GM23338 (cell line): ENCODE measurements around the gene GAA. TPM values are rescaled to one million over a fixed set of nuclear protein-coding genes. Genes with fewer than 3 reads are reported as not detected.

Experiments used
- ATAC-seq: fragments of 200-7000 bp; cut with Tn5 transposase; 3 replicates; pipeline ENCODE4 v1.9.1; 2020
- DNase-seq: peaks from one replicate; pipeline ENCODE4 v3.0.0-alpha.2; 2015; ENCODE audit warnings: low spot score
- H2AFZ ChIP-seq: fragments of 200-600 bp; sonication (generic); 2 replicates; pipeline ENCODE4 v1.8.0; 2016; ENCODE audit warnings: antibody characterized with exemption, mild to moderate bottlenecking, moderate library complexity
- H3F3A ChIP-seq: fragments of 200-600 bp; sonication (generic); replicated peaks from 2 replicates; pipeline ENCODE4 v1.8.0; 2017; ENCODE audit warnings: antibody characterized with exemption, mixed run types, low read depth
- H3K27ac ChIP-seq: fragments of 200-600 bp; sonication (generic); 2 replicates; pipeline ENCODE4 v1.6.1; 2016; ENCODE audit warnings: low read depth
- H3K27me3 ChIP-seq: fragments of 200-600 bp; sonication (generic); 2 replicates; pipeline ENCODE4 v1.8.0; 2016; ENCODE audit warnings: mild to moderate bottlenecking, mixed run types, moderate library complexity; ENCODE audit not compliant: insufficient read depth
- H3K36me3 ChIP-seq: fragments of 200-600 bp; sonication (generic); 2 replicates; pipeline ENCODE4 v1.8.0; 2016; ENCODE audit warnings: mild to moderate bottlenecking; ENCODE audit not compliant: insufficient read depth
- H3K4me1 ChIP-seq: fragments of 200-600 bp; sonication (generic); 2 replicates; pipeline ENCODE4 v1.8.0; 2016; ENCODE audit warnings: mild to moderate bottlenecking, moderate library complexity; ENCODE audit not compliant: insufficient read depth
- H3K4me2 ChIP-seq: fragments of 200-600 bp; sonication (generic); 2 replicates; pipeline ENCODE4 v1.7.1; 2017; ENCODE audit warnings: mixed run types
- H3K4me3 ChIP-seq: fragments of 200-600 bp; sonication (generic); 2 replicates; pipeline ENCODE4 v1.6.1; 2016; ENCODE audit warnings: mixed run types
- H3K79me2 ChIP-seq: fragments of 200-600 bp; sonication (generic); replicated peaks from 2 replicates; pipeline ENCODE4 v1.8.0; 2017; ENCODE audit warnings: mild to moderate bottlenecking; ENCODE audit not compliant: insufficient read depth
- H3K9me2 ChIP-seq: fragments of 200-600 bp; sonication (generic); 2 replicates; pipeline ENCODE4 v1.8.0; 2017; ENCODE audit not compliant: insufficient read depth
- H4K20me1 ChIP-seq: fragments of 200-600 bp; sonication (generic); replicated peaks from 2 replicates; pipeline ENCODE4 v1.8.0; 2017; ENCODE audit warnings: mild to moderate bottlenecking; ENCODE audit not compliant: insufficient read depth
- H3K27ac Mint-ChIP-seq: 2 replicates; pipeline ENCODE4 v1.8.0; 2020; ENCODE audit warnings: inconsistent platforms, mild to moderate bottlenecking, moderate library complexity, mixed read lengths
- H3K27me3 Mint-ChIP-seq: 3 replicates; pipeline ENCODE4 v1.8.0; 2022; ENCODE audit warnings: low read depth, mild to moderate bottlenecking, moderate library complexity, mixed read lengths, inconsistent platforms; ENCODE audit not compliant: insufficient read depth, poor library complexity
- H3K36me3 Mint-ChIP-seq: 3 replicates; pipeline ENCODE4 v1.8.0; 2021; ENCODE audit warnings: low read depth, mild to moderate bottlenecking, inconsistent platforms, moderate library complexity, mixed read lengths
- H3K4me1 Mint-ChIP-seq: 3 replicates; pipeline ENCODE4 v1.8.0; 2020; ENCODE audit warnings: mild to moderate bottlenecking, inconsistent platforms, mixed read lengths
- H3K4me3 Mint-ChIP-seq: 3 replicates; pipeline ENCODE4 v1.8.0; 2021; ENCODE audit warnings: moderate library complexity, mild to moderate bottlenecking, inconsistent platforms, mixed read lengths
- H3K9me3 Mint-ChIP-seq: 3 replicates; pipeline ENCODE4 v1.8.0; 2020; ENCODE audit warnings: moderate library complexity, mild to moderate bottlenecking, inconsistent platforms, mixed read lengths
- CREB1 ChIP-seq: fragments of 250-450 bp; sonication (Bioruptor Pico); IDR thresholded peaks from 2 replicates; pipeline ENCODE4 v1.5.0; 2020; ENCODE audit warnings: low read depth, mild to moderate bottlenecking, moderate library complexity
- ETS1 ChIP-seq: IDR thresholded peaks from 2 replicates; pipeline ENCODE4 v1.6.1; 2016; ENCODE audit warnings: antibody characterized with exemption
- EZH2 ChIP-seq: fragments of 200-600 bp; sonication (generic); IDR thresholded peaks from one replicate; pipeline ENCODE4 v1.8.0; 2017; ENCODE audit warnings: antibody characterized with exemption, mild to moderate bottlenecking, low read depth; ENCODE audit not compliant: unreplicated experiment
- EZH2phosphoT487 ChIP-seq: fragments of 200-600 bp; sonication (generic); IDR thresholded peaks from one replicate; pipeline ENCODE4 v1.8.1; 2018; ENCODE audit warnings: antibody characterized with exemption; ENCODE audit not compliant: unreplicated experiment
- JUNB ChIP-seq: IDR thresholded peaks from one replicate; pipeline ENCODE4 v1.6.1; 2016; ENCODE audit warnings: antibody characterized with exemption; ENCODE audit not compliant: unreplicated experiment
- NANOG ChIP-seq: IDR thresholded peaks from 2 replicates; pipeline ENCODE4 v1.6.1; 2016; ENCODE audit warnings: antibody characterized with exemption, borderline replicate concordance
- POLR2AphosphoS5 ChIP-seq: IDR thresholded peaks from 2 replicates; pipeline ENCODE4 v1.6.1; 2016; ENCODE audit warnings: antibody characterized with exemption, low read depth
- REST ChIP-seq: IDR thresholded peaks from one replicate; pipeline ENCODE4 v1.6.1; 2018; ENCODE audit warnings: antibody characterized with exemption; ENCODE audit not compliant: unreplicated experiment
- STAT1 ChIP-seq: IDR thresholded peaks from one replicate; pipeline ENCODE4 v1.6.1; 2016; ENCODE audit warnings: antibody characterized with exemption; ENCODE audit not compliant: unreplicated experiment
- ZNF114 ChIP-seq: fragments of 250-450 bp; sonication (Bioruptor Pico); IDR thresholded peaks from 2 replicates; pipeline ENCODE4 v1.5.0; 2020; ENCODE audit warnings: mild to moderate bottlenecking, moderate library complexity
- ZNF331 ChIP-seq: fragments of 250-450 bp; sonication (Bioruptor Pico); IDR thresholded peaks from 2 replicates; pipeline ENCODE4 v1.5.0; 2020; ENCODE audit warnings: low read depth, mild to moderate bottlenecking, moderate library complexity
- polyA plus RNA-seq: library from polyadenylated mRNA; unstranded; fragments of >200 nt; fragmentation: Nextera tagmentation; extraction: Ambion mirVana; gene quantifications from 2 replicates; pipeline ENCODE4 v1.2.1, GENCODE V29; 2016
- total RNA-seq: library from RNA; depleted of rRNA; stranded (reverse); fragments of >200 nt; shearing (Covaris generic); gene quantifications from 2 replicates; pipeline ENCODE4 v1.2.3, GENCODE V29; 2014
- TF ChIP-seq, protein P1 (sequence below), 2 experiments: fragments of 200-600 bp in 1 of 2; sonication (generic) in 1 of 2; conservative IDR thresholded peaks; 2 replicates each; pipeline versions ENCODE4 v1.5.1 to v1.6.1; 2016 to 2017; ENCODE audit warnings: antibody characterized with exemption in 2 of 2, low read depth in 2 of 2, mild to moderate bottlenecking in 2 of 2, moderate library complexity in 1 of 2
- TF ChIP-seq, protein P2 (sequence below): fragments of 250-450 bp; sonication (Bioruptor Pico); IDR thresholded peaks from 2 replicates; pipeline ENCODE4 v1.5.0; 2020; ENCODE audit warnings: mild to moderate bottlenecking, moderate library complexity

The GAA gene
- total and polyA plus RNA-seq, 2 experiments from 2014 or later: 72.5 to 98.1 TPM

- Histone ChIP-seq H3K4me1 (peaks cover 17% of the 10 kb centered on the region), H3K36me3 (peaks cover 29% of the 10 kb centered on the region), H3K9me2 (no peaks in the 10 kb centered on the region), H3K4me2 (peak within 1 kb of the TSS; percentile 97), H3K27ac (peak within 1 kb of the TSS; percentile 68), H3K27me3 (no peaks in the 10 kb centered on the region), H4K20me1 (peaks cover 45% of the 10 kb centered on the region), H2AFZ (peak within 1 kb of the TSS; percentile 56), H3K4me3 (peak within 1 kb of the TSS; percentile 98), H3F3A (0 out of 2 replicates have a peak, but pooled peaks cover 11% of the 10 kb centered on the region), H3K79me2 (peaks cover 60% of the 10 kb centered on the region)
- ATAC-seq: peak; percentile 85
- peak within 1 kb of the TSS; percentile 90 for H3K27ac Mint-ChIP-seq
- DNase-seq: peak; percentile 100
- peaks cover 31% of the 10 kb centered on the region for H3K4me1 Mint-ChIP-seq
- H3K36me3 Mint-ChIP-seq: peaks cover 36% of the 10 kb centered on the region
- peak within 1 kb of the TSS; percentile 87 for H3K4me3 Mint-ChIP-seq
- no peaks in the 10 kb centered on the region for H3K9me3 Mint-ChIP-seq
- peaks cover 15% of the 10 kb centered on the region for H3K27me3 Mint-ChIP-seq
- no peak for TF ChIP-seq NANOG
- TF ChIP-seq, protein P1, sequence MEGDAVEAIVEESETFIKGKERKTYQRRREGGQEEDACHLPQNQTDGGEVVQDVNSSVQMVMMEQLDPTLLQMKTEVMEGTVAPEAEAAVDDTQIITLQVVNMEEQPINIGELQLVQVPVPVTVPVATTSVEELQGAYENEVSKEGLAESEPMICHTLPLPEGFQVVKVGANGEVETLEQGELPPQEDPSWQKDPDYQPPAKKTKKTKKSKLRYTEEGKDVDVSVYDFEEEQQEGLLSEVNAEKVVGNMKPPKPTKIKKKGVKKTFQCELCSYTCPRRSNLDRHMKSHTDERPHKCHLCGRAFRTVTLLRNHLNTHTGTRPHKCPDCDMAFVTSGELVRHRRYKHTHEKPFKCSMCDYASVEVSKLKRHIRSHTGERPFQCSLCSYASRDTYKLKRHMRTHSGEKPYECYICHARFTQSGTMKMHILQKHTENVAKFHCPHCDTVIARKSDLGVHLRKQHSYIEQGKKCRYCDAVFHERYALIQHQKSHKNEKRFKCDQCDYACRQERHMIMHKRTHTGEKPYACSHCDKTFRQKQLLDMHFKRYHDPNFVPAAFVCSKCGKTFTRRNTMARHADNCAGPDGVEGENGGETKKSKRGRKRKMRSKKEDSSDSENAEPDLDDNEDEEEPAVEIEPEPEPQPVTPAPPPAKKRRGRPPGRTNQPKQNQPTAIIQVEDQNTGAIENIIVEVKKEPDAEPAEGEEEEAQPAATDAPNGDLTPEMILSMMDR (conservative IDR thresholded peaks at IDR 0.05; ENCODE audit: low read depth in 2 of 2): peak in 1 of 2 experiments; percentile 24; a peak in 2 of 4 replicates
- TF ChIP-seq ZNF331 (CRISPR knock-in tag): no peak
- TF ChIP-seq EZH2: no peak
- TF ChIP-seq POLR2AphosphoS5: peak; percentile 95
- no peak for TF ChIP-seq EZH2phosphoT487
- TF ChIP-seq JUNB: no peak
- TF ChIP-seq CREB1 (CRISPR knock-in tag): peak; percentile 86
- TF ChIP-seq, protein P2, sequence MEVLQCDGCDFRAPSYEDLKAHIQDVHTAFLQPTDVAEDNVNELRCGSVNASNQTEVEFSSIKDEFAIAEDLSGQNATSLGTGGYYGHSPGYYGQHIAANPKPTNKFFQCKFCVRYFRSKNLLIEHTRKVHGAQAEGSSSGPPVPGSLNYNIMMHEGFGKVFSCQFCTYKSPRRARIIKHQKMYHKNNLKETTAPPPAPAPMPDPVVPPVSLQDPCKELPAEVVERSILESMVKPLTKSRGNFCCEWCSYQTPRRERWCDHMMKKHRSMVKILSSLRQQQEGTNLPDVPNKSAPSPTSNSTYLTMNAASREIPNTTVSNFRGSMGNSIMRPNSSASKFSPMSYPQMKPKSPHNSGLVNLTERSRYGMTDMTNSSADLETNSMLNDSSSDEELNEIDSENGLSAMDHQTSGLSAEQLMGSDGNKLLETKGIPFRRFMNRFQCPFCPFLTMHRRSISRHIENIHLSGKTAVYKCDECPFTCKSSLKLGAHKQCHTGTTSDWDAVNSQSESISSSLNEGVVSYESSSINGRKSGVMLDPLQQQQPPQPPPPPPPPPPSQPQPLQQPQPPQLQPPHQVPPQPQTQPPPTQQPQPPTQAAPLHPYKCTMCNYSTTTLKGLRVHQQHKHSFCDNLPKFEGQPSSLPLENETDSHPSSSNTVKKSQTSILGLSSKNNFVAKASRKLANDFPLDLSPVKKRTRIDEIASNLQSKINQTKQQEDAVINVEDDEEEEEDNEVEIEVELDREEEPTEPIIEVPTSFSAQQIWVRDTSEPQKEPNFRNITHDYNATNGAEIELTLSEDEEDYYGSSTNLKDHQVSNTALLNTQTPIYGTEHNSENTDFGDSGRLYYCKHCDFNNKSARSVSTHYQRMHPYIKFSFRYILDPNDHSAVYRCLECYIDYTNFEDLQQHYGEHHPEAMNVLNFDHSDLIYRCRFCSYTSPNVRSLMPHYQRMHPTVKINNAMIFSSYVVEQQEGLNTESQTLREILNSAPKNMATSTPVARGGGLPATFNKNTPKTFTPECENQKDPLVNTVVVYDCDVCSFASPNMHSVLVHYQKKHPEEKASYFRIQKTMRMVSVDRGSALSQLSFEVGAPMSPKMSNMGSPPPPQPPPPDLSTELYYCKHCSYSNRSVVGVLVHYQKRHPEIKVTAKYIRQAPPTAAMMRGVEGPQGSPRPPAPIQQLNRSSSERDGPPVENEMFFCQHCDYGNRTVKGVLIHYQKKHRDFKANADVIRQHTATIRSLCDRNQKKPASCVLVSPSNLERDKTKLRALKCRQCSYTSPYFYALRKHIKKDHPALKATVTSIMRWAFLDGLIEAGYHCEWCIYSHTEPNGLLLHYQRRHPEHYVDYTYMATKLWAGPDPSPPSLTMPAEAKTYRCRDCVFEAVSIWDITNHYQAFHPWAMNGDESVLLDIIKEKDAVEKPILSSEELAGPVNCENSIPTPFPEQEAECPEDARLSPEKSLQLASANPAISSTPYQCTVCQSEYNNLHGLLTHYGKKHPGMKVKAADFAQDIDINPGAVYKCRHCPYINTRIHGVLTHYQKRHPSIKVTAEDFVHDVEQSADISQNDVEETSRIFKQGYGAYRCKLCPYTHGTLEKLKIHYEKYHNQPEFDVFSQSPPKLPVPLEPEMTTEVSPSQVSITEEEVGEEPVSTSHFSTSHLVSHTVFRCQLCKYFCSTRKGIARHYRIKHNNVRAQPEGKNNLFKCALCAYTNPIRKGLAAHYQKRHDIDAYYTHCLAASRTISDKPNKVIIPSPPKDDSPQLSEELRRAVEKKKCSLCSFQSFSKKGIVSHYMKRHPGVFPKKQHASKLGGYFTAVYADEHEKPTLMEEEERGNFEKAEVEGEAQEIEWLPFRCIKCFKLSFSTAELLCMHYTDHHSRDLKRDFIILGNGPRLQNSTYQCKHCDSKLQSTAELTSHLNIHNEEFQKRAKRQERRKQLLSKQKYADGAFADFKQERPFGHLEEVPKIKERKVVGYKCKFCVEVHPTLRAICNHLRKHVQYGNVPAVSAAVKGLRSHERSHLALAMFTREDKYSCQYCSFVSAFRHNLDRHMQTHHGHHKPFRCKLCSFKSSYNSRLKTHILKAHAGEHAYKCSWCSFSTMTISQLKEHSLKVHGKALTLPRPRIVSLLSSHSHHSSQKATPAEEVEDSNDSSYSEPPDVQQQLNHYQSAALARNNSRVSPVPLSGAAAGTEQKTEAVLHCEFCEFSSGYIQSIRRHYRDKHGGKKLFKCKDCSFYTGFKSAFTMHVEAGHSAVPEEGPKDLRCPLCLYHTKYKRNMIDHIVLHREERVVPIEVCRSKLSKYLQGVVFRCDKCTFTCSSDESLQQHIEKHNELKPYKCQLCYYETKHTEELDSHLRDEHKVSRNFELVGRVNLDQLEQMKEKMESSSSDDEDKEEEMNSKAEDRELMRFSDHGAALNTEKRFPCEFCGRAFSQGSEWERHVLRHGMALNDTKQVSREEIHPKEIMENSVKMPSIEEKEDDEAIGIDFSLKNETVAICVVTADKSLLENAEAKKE: no peak
- TF ChIP-seq REST: no peak
- TF ChIP-seq STAT1: no peak
- TF ChIP-seq ZNF114 (CRISPR knock-in tag): no peak
- TF ChIP-seq ETS1: no peak
These were observed 45.8 kb downstream of the GAA start, which contains the start of gene EIF4A3 for GRCh38 chr17:80147035-80147822. TSS of gene EIF4A3 (minus strand) at chr17:80147128. CDS start at chr17:80146961, 167 bp downstream.
